D721Med (cell line): Measurements from ENCODE around the gene LILRB5.

Experiments used
- DNase-seq: peaks from one replicate; pipeline ENCODE4 v3.0.0; 2011; ENCODE audit warnings: low spot score; ENCODE audit not compliant: insufficient read length
- FAIRE-seq: peaks from 2 replicates; lab custom pipeline; 2011; peaks lifted over from hg19 to GRCh38; lab: Jason Lieb, UNC
- CTCF ChIP-seq: IDR thresholded peaks from 2 replicates; pipeline ENCODE4 v1.5.1; 2012; ENCODE audit warnings: mild to moderate bottlenecking, control low read depth; ENCODE audit not compliant: insufficient read depth; ENCODE audit errors: missing control alignments

LILRB5 gene

GRCh38 chr19:54268936-54269335 is 11.9 kb upstream of the LILRB5 start:
- FAIRE-seq = no peak

GRCh38 chr19:54266133-54266532 is 9.1 kb upstream of the LILRB5 start:
- no peak for FAIRE-seq
- TF ChIP-seq CTCF = peak; percentile 70
- DNase-seq = no peak

More at GRCh38 chr19:54268936-54269335, 11.9 kb upstream of the LILRB5 start:
- no peak for TF ChIP-seq CTCF
- no peak for DNase-seq

GRCh38 chr19:54262470-54262869 is 5.4 kb upstream of the LILRB5 start:
- DNase-seq = no peak
- no peak for TF ChIP-seq CTCF
- FAIRE-seq = no peak

- FAIRE-seq (no peak), DNase-seq (no peak)
- no peak for TF ChIP-seq CTCF
These were observed 5.0 kb upstream of the LILRB5 start for GRCh38 chr19:54262066-54262465.

GRCh38 chr19:54256250-54257115 is 590 bp downstream of the LILRB5 start:
- no peak for TF ChIP-seq CTCF
- FAIRE-seq (no peak), DNase-seq (no peak)

- DNase-seq (no peak), FAIRE-seq (no peak)
- TF ChIP-seq CTCF = no peak
These were observed 1.8 kb downstream of the LILRB5 start for GRCh38 chr19:54255105-54255775.
